HEK293T (cell line): ENCODE measurements around the gene MVB12B.
A peak's percentile ranks its signal among the peaks of the same experiment; 100 is the strongest.
"Not testable (repeated sequence)": the region's sequence is repeated elsewhere in the genome, so short reads cannot be mapped to it uniquely, and the experiment has no call there.

Experiments used
- CTCF ChIA-PET: fragments of 350-600 bp; formaldehyde crosslinking; extraction: SDS; loops from one replicate; lab custom pipeline; 2021; ENCODE audit warnings: antibody characterized with exemption, inconsistent platforms; lab: Yijun Ruan, JAX
- POLR2A ChIA-PET: fragments of 350-600 bp; formaldehyde crosslinking; extraction: SDS; loops from one replicate; lab custom pipeline; 2020; ENCODE audit warnings: antibody characterized with exemption, inconsistent platforms; lab: Yijun Ruan, JAX
- DNase-seq: peaks from one replicate; pipeline ENCODE4 v3.0.0; 2012; ENCODE audit warnings: mixed read lengths; ENCODE audit errors: extremely low spot score
- ARNT ChIP-seq: fragments of 450-650 bp; IDR thresholded peaks from 2 replicates; pipeline ENCODE4 v1.6.1; 2017; ENCODE audit warnings: mild to moderate bottlenecking
- BHLHE40 ChIP-seq: fragments of 450-650 bp; IDR thresholded peaks from 2 replicates; pipeline ENCODE4 v1.6.1; 2016; ENCODE audit warnings: mild to moderate bottlenecking, moderate library complexity, borderline replicate concordance
- CTBP1 ChIP-seq: fragments of 450-650 bp; IDR thresholded peaks from 2 replicates; pipeline ENCODE4 v1.6.1; 2016; ENCODE audit warnings: borderline replicate concordance
- ZNF384 ChIP-seq: fragments of 450-650 bp; IDR thresholded peaks from 2 replicates; pipeline ENCODE4 v1.6.1; 2016

Gene MVB12B

GRCh38 chr9:126554292-126554691 lies 227.7 kb downstream of the MVB12B start:
- CTCF ChIA-PET, result interaction anchor here (0.6 to 1.3 kb wide), 3 partner anchors 21 to 206 kb away, joined by 4 to 5 read pairs (median 5); no protein-coding TSS in a partner anchor
- TF ChIP-seq CTBP1, result no peak
- no peak for TF ChIP-seq BHLHE40
- TF ChIP-seq ARNT, result no peak
- DNase-seq, result no peak
- POLR2A ChIA-PET, result no interaction called here

DNA sequence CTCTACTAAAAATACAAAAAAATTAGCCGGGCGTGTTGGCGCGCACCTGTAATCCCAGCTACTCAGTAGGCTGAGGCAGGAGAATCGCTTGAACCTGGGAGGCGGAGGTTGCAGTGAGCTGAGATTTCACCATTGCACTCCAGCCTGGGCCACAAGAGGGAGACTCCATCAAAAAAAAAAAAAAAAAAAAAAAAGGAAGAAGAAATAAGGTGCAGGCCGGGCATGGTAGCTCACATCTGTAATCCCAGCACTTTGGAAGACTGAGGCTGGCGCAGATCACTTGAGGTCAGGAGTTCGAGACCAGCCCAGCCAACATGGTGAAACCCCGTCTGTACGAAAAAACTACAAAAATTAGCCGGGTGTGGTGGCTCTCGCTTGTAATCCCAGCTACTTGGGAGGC lies 228.8 kb downstream of the MVB12B start:
- CTCF ChIA-PET, result interaction anchor here (0.7 to 1.3 kb wide), 5 partner anchors 20 to 565 kb away, joined by 3 to 8 read pairs (median 5); no protein-coding TSS in a partner anchor
- peak; percentile 90 for TF ChIP-seq ZNF384
- DNase-seq, POLR2A ChIA-PET: not testable (repeated sequence)
